Activated T-helper 17 cell treated with anti-CD3 and anti-CD28 coated beads, Interleukin-2, amount 50 U/mL, for 72 hours (primary cell): ENCODE measurements around the gene PDLIM4. TPM values are rescaled to one million over a fixed set of nuclear protein-coding genes. Genes with fewer than 3 reads are reported as not detected.

Experiments
- ATAC-seq: fragments of 150-1000 bp; cut with Tn5 transposase; replicated peaks from 2 replicates; pipeline ENCODE4 v1.10.0; 2021; ENCODE audit warnings: mild to moderate bottlenecking, moderate library complexity
- H3K27ac Mint-ChIP-seq: one replicate; pipeline ENCODE4 v1.8.0; 2022; ENCODE audit warnings: mixed read lengths
- H3K27me3 Mint-ChIP-seq: one replicate; pipeline ENCODE4 v1.8.0; 2022; ENCODE audit warnings: mixed read lengths
- H3K36me3 Mint-ChIP-seq: one replicate; pipeline ENCODE4 v1.8.0; 2022; ENCODE audit warnings: low read depth, mild to moderate bottlenecking, mixed read lengths
- H3K4me1 Mint-ChIP-seq: one replicate; pipeline ENCODE4 v1.8.0; 2022; ENCODE audit warnings: mixed read lengths
- H3K4me3 Mint-ChIP-seq: one replicate; pipeline ENCODE4 v1.8.0; 2022; ENCODE audit warnings: mild to moderate bottlenecking, mixed read lengths
- H3K9me3 Mint-ChIP-seq: one replicate; pipeline ENCODE4 v1.8.0; 2022; ENCODE audit warnings: mixed read lengths
- total RNA-seq, 2 donors: library from RNA; stranded (reverse); gene quantifications; one replicate each; pipeline ENCODE4 v1.2.3, GENCODE V29; 2022

PDLIM4 gene, protein sequence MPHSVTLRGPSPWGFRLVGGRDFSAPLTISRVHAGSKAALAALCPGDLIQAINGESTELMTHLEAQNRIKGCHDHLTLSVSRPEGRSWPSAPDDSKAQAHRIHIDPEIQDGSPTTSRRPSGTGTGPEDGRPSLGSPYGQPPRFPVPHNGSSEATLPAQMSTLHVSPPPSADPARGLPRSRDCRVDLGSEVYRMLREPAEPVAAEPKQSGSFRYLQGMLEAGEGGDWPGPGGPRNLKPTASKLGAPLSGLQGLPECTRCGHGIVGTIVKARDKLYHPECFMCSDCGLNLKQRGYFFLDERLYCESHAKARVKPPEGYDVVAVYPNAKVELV
- total RNA-seq, result not detected

DNA sequence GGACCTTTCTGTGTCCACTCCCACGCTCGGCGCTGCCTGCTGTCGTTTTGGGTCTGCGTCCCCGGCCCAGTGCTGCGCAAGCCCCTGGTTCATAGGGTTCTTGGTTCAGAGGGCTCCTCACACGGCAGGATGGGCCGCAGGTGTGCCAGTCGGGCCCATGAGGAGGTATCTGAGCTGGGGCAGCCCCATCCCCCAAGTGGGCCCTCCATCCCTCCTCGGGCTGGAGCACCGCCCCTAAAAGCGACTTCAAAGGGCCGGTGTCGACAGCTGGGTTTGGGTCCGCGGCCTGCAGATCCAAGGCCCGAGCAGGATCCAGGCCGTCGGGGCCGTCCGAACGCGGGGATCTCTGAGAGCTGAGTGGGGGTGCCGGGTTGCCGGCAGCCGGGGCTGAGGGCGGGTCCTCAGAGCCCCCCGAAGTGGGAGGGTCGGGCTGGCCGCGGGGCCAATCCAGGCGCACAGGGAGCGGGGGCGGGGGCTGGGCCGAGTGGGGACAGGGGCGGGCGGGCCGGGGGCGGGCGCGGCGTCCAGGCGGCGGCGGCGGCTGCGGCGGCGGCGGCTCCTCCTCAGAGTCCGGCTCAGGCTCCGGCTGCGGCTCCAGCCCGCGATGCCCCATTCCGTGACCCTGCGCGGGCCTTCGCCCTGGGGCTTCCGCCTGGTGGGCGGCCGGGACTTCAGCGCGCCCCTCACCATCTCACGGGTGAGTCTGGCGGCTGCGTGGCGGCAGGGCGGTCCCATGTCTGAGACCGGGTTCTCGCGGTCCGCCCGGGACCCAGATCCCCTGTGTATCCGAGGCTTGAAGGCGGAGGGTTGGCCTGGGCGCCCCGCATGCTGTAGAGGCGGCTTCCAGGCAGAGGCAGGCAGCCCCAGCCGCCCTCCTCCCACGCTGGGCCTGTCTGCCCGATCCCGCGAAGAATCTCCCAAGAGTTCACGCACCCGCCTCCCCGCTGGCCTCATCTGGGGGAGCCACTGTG lies at the start of gene PDLIM4:
PDLIM4 (plus strand) TSS at position 566 of the 971 bp plus-strand sequence; CDS start at position 605, 39 bp downstream.
- no peak for ATAC-seq
- Mint-ChIP-seq H3K36me3 (no peaks in the 10 kb centered on the region), H3K27ac (no peak within 1 kb of the TSS), H3K9me3 (no peaks in the 10 kb centered on the region), H3K27me3 (peaks cover 7% of the 10 kb centered on the region), H3K4me1 (peaks cover 10% of the 10 kb centered on the region), H3K4me3 (no peak within 1 kb of the TSS)

DNA sequence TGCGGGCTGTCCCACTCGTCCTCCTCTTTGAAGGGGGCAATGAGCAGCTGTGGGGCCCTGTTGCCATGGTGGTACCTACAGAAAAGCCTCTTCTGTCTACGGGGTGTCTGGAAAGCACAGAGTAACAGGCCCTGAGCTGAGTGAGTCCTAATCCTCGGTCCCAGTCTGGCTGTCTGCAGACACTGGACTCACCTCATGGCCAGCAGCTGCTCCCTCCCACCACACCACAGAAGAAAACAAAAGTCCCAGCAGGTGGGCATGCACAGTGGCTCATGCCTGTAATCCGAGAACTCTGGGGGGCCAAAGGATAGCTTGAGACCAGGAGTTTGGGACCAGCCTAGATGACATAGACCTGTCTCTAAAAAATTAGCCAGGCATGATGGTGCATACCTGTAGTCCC lies 49.7 kb upstream of the PDLIM4 start:
- ATAC-seq, result no peak
- no peaks in the 10 kb centered on the region for H3K9me3 Mint-ChIP-seq

DNA sequence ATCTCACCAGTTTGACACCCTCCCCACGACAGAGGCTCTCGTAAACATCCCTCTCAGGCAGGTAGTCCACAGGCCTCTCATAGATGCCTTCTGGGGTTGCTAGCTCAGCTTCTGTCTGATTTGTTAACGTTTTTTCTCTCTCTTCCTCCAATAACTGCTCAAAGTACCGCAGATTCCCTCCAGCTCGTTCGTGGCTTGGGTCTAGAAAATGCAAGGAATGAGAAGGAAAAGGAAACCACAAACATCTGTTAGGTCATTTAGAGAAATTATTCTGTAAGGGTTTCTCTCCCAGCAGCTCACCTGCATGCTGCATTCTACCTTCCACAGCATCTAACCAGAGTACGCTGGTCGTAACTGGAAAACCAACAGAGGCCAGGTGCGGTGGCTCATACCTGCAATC lies 48.4 kb upstream of the PDLIM4 start:
- H3K4me1 Mint-ChIP-seq, result no peaks in the 10 kb centered on the region
- no peak overlapping the region for H3K27ac Mint-ChIP-seq
- no peaks in the 10 kb centered on the region for H3K36me3 Mint-ChIP-seq
- ATAC-seq, result no peak
- H3K9me3 Mint-ChIP-seq, result no peaks in the 10 kb centered on the region
- no peak overlapping the region for H3K4me3 Mint-ChIP-seq
- H3K27me3 Mint-ChIP-seq, result no peaks in the 10 kb centered on the region

More for the DNA sequence above, 49.7 kb upstream of the PDLIM4 start:
- no peaks in the 10 kb centered on the region for H3K36me3 Mint-ChIP-seq
- no peaks in the 10 kb centered on the region for H3K4me1 Mint-ChIP-seq
- H3K27me3 Mint-ChIP-seq, result no peaks in the 10 kb centered on the region
- H3K4me3 Mint-ChIP-seq, result no peak overlapping the region
- H3K27ac Mint-ChIP-seq, result no peak overlapping the region

DNA sequence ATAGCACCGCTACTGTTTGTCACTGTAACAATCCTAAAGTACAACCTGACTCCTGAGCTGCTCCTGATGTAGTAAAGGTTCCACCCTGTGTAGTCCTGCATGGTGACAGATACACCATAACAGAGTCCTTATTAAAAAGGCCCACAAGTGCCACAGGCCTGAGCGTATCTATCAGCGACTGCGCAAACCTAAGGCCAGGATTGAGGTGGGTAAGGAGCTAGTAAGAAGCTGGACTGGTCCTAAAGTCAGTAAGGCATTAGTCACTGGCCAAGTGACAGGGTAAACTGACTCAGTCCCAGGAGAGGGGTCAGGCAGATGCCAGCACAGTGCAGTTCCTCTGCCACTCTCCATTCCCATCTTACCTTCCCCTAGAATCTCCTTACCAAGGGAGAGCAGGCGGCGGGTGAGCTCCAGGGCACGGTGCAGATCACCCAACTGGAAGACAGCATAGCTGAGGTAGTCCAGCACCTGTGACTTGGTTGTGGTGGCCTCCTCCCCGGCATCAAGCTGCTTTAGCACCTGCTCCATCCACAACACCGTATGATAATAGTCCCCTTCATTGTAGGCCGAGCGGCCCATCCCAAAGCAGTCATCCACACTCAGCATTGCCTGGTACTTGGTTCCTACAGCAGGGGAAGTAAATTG lies 47.5 kb upstream of the PDLIM4 start:
- no peak overlapping the region for H3K27ac Mint-ChIP-seq
- no peaks in the 10 kb centered on the region for H3K9me3 Mint-ChIP-seq
- H3K4me3 Mint-ChIP-seq, result no peak overlapping the region
- no peak for ATAC-seq
- no peaks in the 10 kb centered on the region for H3K36me3 Mint-ChIP-seq
- H3K27me3 Mint-ChIP-seq, result no peaks in the 10 kb centered on the region
- H3K4me1 Mint-ChIP-seq, result no peaks in the 10 kb centered on the region

DNA sequence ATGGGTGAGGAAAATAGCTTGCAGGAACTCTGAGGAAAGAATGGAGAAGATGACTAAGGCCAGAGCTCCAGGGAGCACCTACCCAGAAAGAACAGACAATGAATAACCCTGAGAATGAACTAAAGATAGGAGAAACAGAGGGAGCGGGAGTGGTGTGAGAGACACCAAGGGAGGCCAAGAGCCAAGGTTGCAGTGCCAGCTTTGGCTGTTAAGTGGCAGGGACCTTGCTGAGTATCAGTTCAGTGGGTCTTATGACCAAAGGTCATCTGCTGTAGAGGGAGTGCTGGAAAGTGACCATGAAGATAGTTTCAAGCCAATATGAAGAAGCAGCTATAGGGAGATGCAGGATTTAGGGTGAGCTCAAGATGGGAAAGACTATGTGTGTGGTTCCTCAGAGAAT lies 46.6 kb upstream of the PDLIM4 start:
- H3K27ac Mint-ChIP-seq, result no peak overlapping the region
- ATAC-seq, result no peak
- H3K27me3 Mint-ChIP-seq, result no peaks in the 10 kb centered on the region
- H3K4me3 Mint-ChIP-seq, result no peak overlapping the region
- H3K4me1 Mint-ChIP-seq, result no peaks in the 10 kb centered on the region
- H3K36me3 Mint-ChIP-seq, result no peaks in the 10 kb centered on the region
- H3K9me3 Mint-ChIP-seq, result no peaks in the 10 kb centered on the region

DNA sequence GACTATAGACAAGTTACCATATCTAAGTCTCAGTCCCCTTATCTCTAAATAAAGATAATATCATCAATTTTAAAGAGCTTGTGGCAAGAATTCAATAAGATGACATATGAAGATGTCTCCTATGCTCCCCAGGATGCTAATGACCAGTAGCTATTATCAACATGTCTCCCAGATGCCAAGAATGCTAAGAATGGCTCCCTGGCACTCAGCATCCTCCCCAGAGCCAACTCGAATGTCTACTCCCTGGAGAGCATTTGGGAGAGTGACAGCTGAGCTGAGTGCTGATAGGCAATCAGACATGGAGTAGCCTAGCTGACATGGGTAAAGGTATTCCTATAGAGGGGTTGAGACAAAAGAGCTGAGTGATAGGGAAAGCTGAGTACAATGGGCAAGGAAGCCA lies 45.7 kb upstream of the PDLIM4 start:
- Mint-ChIP-seq H3K27me3 (no peaks in the 10 kb centered on the region), H3K4me3 (no peak overlapping the region), H3K9me3 (no peaks in the 10 kb centered on the region), H3K36me3 (no peaks in the 10 kb centered on the region), H3K4me1 (no peaks in the 10 kb centered on the region), H3K27ac (no peak overlapping the region)
- no peak for ATAC-seq

DNA sequence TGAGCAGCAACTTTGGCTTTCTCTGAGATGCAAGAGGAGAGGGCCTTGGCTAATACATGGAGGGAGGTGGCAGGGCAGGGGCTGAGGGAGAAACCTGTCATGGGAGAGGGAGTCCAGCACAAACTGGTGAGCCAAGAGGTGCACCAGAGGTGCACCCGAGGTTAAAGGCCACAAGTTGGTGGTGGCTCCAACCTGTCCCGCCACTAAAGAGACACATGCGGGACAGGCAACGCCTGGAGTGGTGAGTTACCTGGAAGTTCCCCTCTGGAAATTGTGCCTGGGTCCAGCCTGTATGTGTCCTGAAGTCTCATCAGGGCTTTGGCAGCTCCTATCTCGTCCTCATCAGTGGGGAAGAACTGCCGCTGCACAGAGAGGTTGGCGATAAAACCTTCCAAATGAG lies 43.8 kb upstream of the PDLIM4 start:
- no peaks in the 10 kb centered on the region for H3K36me3 Mint-ChIP-seq
- H3K27me3 Mint-ChIP-seq, result no peaks in the 10 kb centered on the region
- H3K27ac Mint-ChIP-seq, result no peak overlapping the region
- H3K4me3 Mint-ChIP-seq, result no peak overlapping the region
- H3K9me3 Mint-ChIP-seq, result no peaks in the 10 kb centered on the region
- H3K4me1 Mint-ChIP-seq, result no peaks in the 10 kb centered on the region
- no peak for ATAC-seq

DNA sequence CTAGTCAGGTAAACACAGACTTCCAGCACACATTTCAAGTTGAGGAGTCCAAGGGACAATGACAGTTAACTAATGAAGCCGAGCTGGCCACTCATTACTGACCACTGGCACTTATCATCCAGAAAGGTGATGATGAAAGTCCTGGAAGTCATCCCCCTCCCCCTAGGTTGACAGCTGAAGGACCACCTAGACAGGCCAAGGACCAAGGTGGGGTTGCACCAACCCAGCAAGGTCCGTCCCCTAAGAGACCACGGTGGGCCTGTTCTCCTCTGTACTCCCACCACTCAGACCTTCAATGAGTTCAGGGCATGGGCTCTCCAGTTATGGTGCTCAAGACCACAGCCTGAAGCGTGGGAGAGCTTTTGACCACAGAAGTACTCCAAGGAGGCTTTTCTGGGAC lies 43.0 kb upstream of the PDLIM4 start:
- no peak overlapping the region for H3K27ac Mint-ChIP-seq
- no peaks in the 10 kb centered on the region for H3K9me3 Mint-ChIP-seq
- no peaks in the 10 kb centered on the region for H3K4me1 Mint-ChIP-seq
- H3K36me3 Mint-ChIP-seq, result no peaks in the 10 kb centered on the region
- no peak for ATAC-seq
- no peak overlapping the region for H3K4me3 Mint-ChIP-seq
- H3K27me3 Mint-ChIP-seq, result no peaks in the 10 kb centered on the region

DNA sequence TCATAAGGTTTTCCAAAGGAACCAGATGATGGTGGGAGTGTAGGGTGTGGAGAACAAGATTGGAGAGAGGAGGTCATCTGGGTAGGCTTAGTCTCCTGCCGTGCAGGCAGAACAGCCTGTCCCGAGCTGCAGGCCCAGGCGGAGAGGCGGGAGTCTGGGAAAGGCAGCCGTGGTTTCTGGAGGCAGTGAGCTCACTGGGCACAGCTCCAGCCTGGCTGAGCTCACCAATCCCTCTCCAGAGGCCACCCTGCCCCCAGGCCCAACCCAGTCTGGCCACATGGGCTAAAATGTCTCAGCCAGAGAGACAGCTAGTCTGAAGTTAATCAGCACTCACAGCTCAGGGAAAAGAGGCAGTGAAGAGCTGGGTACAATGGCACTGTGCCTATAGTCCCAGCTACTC lies 42.2 kb upstream of the PDLIM4 start:
- no peak for ATAC-seq
- no peak overlapping the region for H3K4me3 Mint-ChIP-seq
- no peaks in the 10 kb centered on the region for H3K9me3 Mint-ChIP-seq
- H3K36me3 Mint-ChIP-seq, result no peaks in the 10 kb centered on the region
- no peaks in the 10 kb centered on the region for H3K4me1 Mint-ChIP-seq
- no peaks in the 10 kb centered on the region for H3K27me3 Mint-ChIP-seq
- H3K27ac Mint-ChIP-seq, result no peak overlapping the region

DNA sequence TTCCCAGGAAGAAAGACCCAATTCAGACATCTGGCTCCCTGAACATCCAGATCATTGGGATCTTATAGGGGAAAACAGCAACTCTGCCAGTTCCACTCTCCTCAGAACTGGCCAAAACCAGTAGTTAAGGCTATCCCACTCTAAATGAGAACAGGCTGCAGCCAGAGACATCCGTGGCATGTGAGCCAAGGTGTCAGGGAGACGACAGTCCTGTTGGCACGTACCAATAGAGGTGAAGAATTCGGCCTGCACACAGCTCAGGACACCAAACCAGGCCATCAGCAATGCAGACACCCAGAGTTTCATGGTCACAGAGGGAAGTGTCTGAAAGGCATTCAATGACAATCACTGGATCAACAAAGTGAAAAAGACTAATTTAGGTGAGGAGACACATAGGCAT lies 39.2 kb upstream of the PDLIM4 start:
- Mint-ChIP-seq H3K4me3 (no peak overlapping the region), H3K9me3 (no peaks in the 10 kb centered on the region), H3K27ac (no peak overlapping the region), H3K27me3 (no peaks in the 10 kb centered on the region), H3K36me3 (no peaks in the 10 kb centered on the region), H3K4me1 (no peaks in the 10 kb centered on the region)
- no peak for ATAC-seq

DNA sequence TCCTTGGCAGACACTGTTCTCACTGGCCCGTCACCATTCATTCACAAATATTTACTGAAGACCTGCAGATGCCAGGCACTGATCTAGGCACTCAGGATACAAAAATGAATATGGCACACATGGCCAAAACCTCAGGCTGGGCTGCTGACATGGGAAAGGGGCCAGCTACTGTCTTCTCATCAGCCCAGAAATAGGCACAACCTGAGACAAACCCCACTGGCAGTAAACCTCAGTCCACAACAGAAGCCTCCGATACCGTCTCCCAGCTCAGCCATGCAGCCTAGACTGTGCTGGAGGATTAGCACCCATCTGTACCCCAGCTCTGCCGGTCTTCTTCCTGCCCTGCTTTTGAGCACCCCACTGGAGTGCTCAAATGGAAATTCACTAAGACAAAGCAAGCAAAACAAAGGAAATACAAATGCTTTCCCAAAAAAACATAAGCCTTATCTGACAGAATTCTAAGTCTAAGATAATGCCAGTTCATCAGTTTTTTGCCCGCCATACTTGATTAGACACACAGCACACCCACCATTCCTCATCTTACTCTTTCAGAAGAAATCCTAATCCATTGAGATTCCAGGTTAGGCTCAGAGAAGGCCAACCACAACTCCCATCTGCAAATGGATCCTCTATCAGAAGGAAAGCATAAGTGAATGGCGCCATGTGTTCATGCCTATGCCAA lies 38.1 kb upstream of the PDLIM4 start:
- H3K4me1 Mint-ChIP-seq, result no peaks in the 10 kb centered on the region
- no peaks in the 10 kb centered on the region for H3K36me3 Mint-ChIP-seq
- no peak overlapping the region for H3K27ac Mint-ChIP-seq
- H3K9me3 Mint-ChIP-seq, result no peaks in the 10 kb centered on the region
- H3K4me3 Mint-ChIP-seq, result no peak overlapping the region
- ATAC-seq, result no peak
- H3K27me3 Mint-ChIP-seq, result no peaks in the 10 kb centered on the region

DNA sequence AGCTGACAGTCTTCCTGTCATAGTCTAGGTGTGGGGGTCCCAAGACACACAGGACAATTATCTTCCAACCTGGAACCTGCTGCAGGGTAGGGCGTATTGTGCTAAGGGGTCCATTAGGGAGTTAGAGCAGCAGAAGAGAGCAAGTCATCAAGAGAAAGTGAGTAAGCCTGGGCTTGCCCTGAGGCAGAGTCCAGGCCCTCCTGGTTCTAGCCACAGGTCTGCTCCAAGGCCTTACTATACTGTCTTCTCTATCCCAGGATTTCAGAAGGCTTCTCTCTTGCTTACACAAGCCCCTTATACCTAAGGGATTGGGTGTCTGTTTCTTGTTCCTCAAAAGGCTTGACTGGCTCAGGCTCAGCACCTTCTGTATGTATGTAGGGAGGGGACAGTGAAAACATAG lies 37.5 kb upstream of the PDLIM4 start:
- no peak overlapping the region for H3K4me3 Mint-ChIP-seq
- no peaks in the 10 kb centered on the region for H3K27me3 Mint-ChIP-seq
- no peaks in the 10 kb centered on the region for H3K36me3 Mint-ChIP-seq
- H3K9me3 Mint-ChIP-seq, result no peaks in the 10 kb centered on the region
- H3K4me1 Mint-ChIP-seq, result peaks cover under 1% of the 10 kb centered on the region
- no peak overlapping the region for H3K27ac Mint-ChIP-seq
- ATAC-seq, result no peak

DNA sequence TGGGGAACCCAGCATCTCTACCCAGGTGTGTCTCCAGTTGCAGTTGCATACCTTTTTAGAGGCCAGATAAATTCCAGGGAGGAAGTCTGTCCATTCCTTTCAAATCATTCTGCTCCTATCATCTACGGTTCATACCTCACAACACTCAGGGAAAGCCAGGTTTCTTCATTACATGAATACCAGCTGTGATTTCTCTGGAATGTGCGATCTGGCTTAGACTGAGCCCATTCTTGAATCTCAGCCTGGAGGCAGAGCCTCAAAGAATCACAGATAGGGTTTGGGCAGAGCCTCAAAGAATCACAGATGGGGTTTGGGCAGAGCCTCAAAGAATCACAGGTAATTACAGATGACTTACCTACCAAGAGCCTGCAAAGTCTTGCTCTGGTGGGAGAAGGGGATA lies 37.0 kb upstream of the PDLIM4 start:
- ATAC-seq, result no peak
- H3K4me3 Mint-ChIP-seq, result no peak overlapping the region
- H3K36me3 Mint-ChIP-seq, result no peaks in the 10 kb centered on the region

More for the DNA sequence above, 37.0 kb upstream of the PDLIM4 start:
- Mint-ChIP-seq H3K27ac (no peak overlapping the region), H3K27me3 (no peaks in the 10 kb centered on the region), H3K9me3 (no peaks in the 10 kb centered on the region), H3K4me1 (peaks cover 5% of the 10 kb centered on the region)
